ENCODE results near the gene MAD1L1. TPM values are rescaled to one million over a fixed set of nuclear protein-coding genes. Genes with fewer than 3 reads are reported as not detected.
A peak's percentile ranks its signal among the peaks of the same experiment; 100 is the strongest.

MAD1L1 gene
- total RNA-seq, 2 experiments from 2014 or later, result 40.0 to 44.7 TPM

DNA sequence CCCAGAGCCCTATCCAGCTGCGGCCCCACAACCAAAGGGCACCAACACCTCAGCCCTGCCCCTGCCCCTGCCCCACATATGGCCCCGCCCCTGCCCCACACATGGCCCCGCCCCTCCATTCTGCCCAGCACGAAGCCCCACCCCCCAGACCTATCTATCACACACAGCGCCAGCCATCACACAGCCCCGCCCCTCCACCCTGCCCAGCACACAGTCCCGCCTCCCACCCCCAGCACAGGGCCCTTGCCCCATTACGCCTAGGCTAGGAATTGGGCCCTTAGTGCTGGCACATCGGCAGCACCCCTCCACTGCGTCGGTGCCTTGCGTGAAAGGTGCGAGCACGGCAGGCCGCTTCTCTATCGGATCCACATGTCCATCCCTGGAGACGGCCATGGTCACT lies 126.8 kb downstream of the MAD1L1 start:
- Mint-ChIP-seq H3K4me3 (no peak overlapping the region), H3K27me3 (no peaks in the 10 kb centered on the region), H3K27ac (no peak overlapping the region), H3K9me3 (no peaks in the 10 kb centered on the region), H3K4me1 (ENCODE audit: low read depth) (peaks cover 42% of the 10 kb centered on the region), H3K36me3 (ENCODE audit: low read depth) (peaks cover 5% of the 10 kb centered on the region)
- ChIA-PET POLR2A (no interaction called here), CTCF (no interaction called here)
- peak; percentile 38 for DNase-seq
- no peak for ATAC-seq
- TF ChIP-seq, protein P1, sequence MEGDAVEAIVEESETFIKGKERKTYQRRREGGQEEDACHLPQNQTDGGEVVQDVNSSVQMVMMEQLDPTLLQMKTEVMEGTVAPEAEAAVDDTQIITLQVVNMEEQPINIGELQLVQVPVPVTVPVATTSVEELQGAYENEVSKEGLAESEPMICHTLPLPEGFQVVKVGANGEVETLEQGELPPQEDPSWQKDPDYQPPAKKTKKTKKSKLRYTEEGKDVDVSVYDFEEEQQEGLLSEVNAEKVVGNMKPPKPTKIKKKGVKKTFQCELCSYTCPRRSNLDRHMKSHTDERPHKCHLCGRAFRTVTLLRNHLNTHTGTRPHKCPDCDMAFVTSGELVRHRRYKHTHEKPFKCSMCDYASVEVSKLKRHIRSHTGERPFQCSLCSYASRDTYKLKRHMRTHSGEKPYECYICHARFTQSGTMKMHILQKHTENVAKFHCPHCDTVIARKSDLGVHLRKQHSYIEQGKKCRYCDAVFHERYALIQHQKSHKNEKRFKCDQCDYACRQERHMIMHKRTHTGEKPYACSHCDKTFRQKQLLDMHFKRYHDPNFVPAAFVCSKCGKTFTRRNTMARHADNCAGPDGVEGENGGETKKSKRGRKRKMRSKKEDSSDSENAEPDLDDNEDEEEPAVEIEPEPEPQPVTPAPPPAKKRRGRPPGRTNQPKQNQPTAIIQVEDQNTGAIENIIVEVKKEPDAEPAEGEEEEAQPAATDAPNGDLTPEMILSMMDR (IDR thresholded peaks at IDR 0.05), result no peak
- intact Hi-C loops (cut with micrococcal nuclease), result no loop called here

DNA sequence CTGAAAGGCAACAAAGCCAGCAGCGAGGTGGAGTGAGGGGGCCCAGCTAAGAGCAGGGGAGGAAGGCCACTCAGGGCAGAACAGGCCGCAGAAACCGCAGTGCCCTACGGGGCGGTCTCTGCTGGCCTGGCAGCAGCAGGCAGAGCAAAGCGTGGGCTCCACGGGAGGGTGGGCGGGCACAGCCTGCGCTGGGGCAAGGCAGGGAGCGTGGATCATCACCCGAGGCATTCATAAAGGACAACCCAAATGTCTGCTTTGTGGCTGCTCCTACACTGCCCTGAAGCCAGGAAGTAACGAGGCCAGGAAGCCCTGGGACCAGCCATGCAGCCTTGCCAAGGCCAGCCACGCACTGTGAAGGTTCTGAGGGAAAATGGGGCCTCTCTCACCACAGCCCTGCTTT lies 127.5 kb downstream of the MAD1L1 start:
- peaks cover 5% of the 10 kb centered on the region for H3K36me3 Mint-ChIP-seq (ENCODE audit: low read depth)
- CTCF ChIA-PET, result interaction anchor here (0.8 to 2.1 kb wide), 4 partner anchors 15 to 242 kb away, joined by 3 to 6 read pairs (median 4); no protein-coding TSS in a partner anchor
- no peak for ATAC-seq
- no peak for DNase-seq
- TF ChIP-seq, protein P1 (IDR thresholded peaks at IDR 0.05), result no peak
- intact Hi-C loops (cut with micrococcal nuclease), result no loop called here
- H3K4me3 Mint-ChIP-seq, result no peak overlapping the region
- H3K27me3 Mint-ChIP-seq, result no peaks in the 10 kb centered on the region
- peaks cover 41% of the 10 kb centered on the region for H3K4me1 Mint-ChIP-seq (ENCODE audit: low read depth)
- POLR2A ChIA-PET, result interaction anchor here (0.7 kb wide), 1 partner anchor 1613 kb away, joined by 3 read pairs; no protein-coding TSS in a partner anchor
- no peaks in the 10 kb centered on the region for H3K9me3 Mint-ChIP-seq
- H3K27ac Mint-ChIP-seq, result peak overlapping the region; percentile 14

DNA sequence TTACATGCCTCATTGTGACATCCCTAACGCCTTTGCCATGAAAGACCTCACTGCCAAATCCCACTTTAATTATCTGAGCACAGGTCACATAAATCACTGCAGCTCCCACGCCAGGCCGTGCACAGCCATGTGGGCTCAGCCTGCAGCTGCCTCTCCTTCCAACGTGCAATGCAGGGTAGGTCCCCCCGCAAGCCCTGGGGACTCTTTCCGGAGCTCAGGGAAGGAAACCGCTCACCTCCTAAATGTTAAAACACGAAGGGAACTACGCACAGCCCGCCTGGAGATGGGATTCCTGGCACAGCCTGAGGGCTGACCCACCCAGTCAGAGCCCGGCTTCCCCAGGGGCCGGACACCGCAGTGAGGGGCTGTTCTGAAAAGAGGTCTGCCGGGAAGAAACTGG lies 128.0 kb downstream of the MAD1L1 start:
- CTCF ChIA-PET, result interaction anchor here (0.8 to 2.1 kb wide), 6 partner anchors 11 to 243 kb away, joined by 3 to 6 read pairs (median 4); no protein-coding TSS in a partner anchor
- intact Hi-C loops (cut with micrococcal nuclease), result no loop called here
- ATAC-seq, result no peak
- Mint-ChIP-seq H3K4me3 (no peak overlapping the region), H3K27ac (peak overlapping the region; percentile 81), H3K27me3 (no peaks in the 10 kb centered on the region), H3K36me3 (ENCODE audit: low read depth) (peaks cover 2% of the 10 kb centered on the region), H3K4me1 (ENCODE audit: low read depth) (peaks cover 41% of the 10 kb centered on the region), H3K9me3 (no peaks in the 10 kb centered on the region)
- DNase-seq, result no peak
- POLR2A ChIA-PET, result interaction anchor here (0.7 kb wide), 1 partner anchor 1614 kb away, joined by 3 read pairs; no protein-coding TSS in a partner anchor
- TF ChIP-seq, protein P1 (IDR thresholded peaks at IDR 0.05), result peak; percentile 31

DNA sequence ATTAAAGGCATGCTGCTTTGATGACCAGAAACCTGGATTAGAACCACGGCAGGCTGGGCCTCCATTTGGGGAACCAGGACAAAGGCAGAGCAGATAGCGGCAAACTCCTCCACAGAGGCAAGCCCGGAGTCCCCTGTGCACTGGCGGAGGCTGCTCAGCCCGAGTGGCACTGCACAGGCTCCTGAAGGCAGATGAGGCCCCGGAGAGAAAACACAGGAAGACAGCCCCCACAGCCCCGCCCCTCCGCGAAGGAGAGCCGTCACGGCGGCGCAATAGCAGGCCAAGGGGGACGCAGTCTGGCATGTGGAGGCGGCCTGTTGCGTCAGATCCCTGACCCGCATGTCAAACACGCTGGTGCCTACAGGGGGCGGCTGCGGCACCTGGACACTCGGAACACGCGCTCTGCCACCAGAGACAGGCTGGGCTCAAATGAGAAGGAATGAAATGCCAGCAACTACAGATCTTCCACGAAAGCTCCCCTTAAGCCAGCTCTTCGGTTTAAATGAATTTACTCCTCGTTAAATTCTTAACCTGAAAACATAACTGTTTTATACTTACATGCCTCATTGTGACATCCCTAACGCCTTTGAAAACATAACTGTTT lies 128.5 kb downstream of the MAD1L1 start:
- Mint-ChIP-seq H3K36me3 (ENCODE audit: low read depth) (peaks cover 2% of the 10 kb centered on the region), H3K27me3 (no peaks in the 10 kb centered on the region), H3K4me1 (ENCODE audit: low read depth) (peaks cover 45% of the 10 kb centered on the region), H3K27ac (peak overlapping the region; percentile 81), H3K9me3 (no peaks in the 10 kb centered on the region), H3K4me3 (peak overlapping the region; percentile 49)
- intact Hi-C loops (cut with micrococcal nuclease), result no loop called here
- ChIA-PET CTCF (interaction anchor here (0.9 to 2.1 kb wide), 5 partner anchors 11 to 63 kb away, joined by 3 to 6 read pairs (median 4); no protein-coding TSS in a partner anchor), POLR2A (no interaction called here)
- peak; percentile 93 for DNase-seq
- ATAC-seq, result peak; percentile 83
- TF ChIP-seq, protein P1 (IDR thresholded peaks at IDR 0.05), result peak; percentile 68

Measured in activated CD8-positive, alpha-beta T cell treated with anti-CD3 and anti-CD28 coated beads for 36 hours (primary cell).